Germinal center (tissue), 1 donor: ENCODE results near the gene PAX5.
"Not testable (repeated sequence)": the region's sequence is repeated elsewhere in the genome, so short reads cannot be mapped to it uniquely, and the experiment has no call there.

ENCODE experiments used
- DNase-seq: peaks from one replicate; pipeline ENCODE4 v3.0.0; 2012; ENCODE audit warnings: mixed read lengths, low spot score

PAX5 gene

DNA sequence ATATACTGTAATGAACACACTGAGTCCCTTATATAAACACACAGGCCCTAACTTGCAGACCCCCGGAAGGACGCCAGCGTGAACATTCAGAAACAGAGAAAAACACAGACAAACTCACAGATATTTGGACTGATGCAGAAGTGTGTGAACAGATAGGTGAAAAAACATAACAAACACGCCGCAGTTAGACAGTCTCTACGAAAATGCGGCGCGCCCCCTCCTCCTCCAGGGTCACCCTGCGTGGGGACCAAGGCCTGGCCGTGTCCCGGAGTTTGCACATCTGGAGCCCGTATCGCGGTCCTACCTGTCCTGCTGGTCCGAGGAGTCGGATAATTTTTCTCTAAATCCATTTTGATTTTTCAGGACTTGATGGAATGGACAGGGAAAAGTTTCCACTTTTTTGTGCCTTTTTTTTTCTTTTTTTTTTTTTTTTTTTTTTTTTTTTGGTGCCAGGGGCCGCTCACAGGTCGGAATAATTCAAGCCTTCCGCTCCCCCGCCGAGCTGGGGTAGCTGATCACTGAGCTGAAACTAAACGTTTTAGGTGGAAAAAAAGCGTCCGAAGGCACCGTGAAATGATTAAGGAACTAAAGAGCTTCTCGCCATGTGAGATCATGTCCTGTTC, at the start of gene PAX5:
Gene PAX5, minus strand, starts transcription at position 587 of the 623 bp plus-strand sequence. Its CDS starts 237 bp downstream, at position 350.
- no peak for DNase-seq

GRCh38 chr9:37083654-37084053, 49.6 kb upstream of the PAX5 start:
- DNase-seq = no peak

- DNase-seq = no peak
Observed at GRCh38 chr9:37082214-37082765, 48.2 kb upstream of the PAX5 start.

DNA sequence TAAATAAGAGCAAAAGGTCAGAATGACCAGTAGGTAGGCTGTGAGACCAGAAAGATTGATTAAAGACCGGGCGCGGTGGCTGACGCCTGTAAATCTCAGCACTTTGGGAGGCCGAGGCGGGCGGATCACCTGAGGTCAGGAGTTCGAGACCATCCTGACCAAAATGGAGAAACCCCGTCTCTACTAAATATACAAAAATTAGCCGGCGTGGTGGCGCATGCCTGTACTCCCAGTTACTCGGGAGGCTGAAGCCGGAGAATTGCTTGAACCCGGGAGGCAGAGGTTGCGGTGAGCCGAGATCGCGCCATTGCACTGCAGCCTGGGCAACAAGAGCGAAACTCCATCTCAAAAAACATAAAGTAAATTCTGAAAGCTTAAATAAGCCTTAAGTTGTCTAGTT, 47.4 kb upstream of the PAX5 start:
- not testable (repeated sequence) for DNase-seq

GRCh38 chr9:37080165-37080628, 46.1 kb upstream of the PAX5 start:
- DNase-seq = not testable (repeated sequence)

- DNase-seq = peak; percentile 94
Observed at GRCh38 chr9:37079370-37080164, 45.5 kb upstream of the PAX5 start.

DNA sequence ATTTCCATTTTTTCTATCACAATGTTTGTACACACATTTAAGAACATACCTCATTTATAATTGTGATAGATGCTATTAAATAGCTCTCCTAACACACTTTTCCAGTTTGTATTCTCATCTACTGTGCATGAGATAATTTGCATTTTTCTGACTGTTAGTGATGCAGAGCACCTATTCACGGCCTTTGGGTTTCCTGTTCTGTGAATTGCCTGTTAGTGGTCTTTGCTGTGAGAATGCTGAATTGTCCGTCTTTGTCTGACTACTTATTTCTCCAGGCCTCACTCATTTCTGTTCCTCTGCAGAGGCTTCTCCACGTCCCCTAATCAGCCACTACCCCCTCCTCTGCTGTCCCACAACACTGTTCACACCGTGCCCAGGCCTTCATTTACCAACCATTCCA, 40.7 kb upstream of the PAX5 start:
- DNase-seq = not testable (repeated sequence)

DNA sequence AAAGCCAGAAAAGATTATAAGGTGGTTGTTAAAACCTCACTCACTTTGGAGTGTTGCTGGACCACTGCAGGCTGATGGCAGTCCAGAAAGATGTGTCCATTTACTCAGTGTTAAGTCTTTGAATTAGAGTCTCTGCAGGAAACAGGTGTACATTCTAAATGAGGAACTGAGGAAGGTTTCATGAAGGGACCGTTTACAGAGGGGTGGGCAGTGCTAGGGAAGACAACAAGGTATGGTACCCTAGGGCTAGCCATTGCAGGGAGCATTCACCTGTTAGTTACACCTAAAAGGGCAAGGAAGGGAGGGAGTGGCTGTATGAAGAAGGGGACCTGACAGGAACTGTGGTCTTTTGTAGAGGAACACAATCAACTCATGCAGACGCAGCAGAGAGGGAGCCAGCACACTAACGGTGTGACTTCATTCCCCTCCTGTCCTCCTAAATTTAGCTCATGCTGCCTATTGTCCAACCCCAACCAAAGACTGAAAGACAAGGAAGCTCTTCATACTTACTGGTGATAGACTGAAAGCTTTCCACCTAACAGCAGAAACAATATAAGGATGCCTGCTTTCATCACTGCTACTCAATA, 32.2 kb upstream of the PAX5 start:
- peak; percentile 55 for DNase-seq

DNA sequence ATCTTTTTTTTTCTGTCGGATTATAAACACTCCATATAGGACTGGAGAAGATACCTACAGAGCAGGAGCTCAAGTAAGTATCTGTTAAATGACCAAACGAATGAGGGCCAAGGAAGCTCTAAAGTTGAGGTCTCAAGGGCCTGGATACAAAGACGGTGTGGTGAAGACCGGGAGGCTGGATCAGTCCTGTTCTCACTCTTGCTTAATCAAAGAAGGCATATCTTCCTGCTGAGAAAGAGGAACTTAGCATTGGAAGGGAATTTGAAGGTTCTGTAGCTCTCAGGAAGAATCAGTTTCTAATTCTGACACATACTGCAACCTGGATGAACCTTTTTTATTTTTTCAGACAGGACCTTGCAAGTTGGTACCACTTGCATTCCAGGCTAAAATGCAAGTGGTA, 28.3 kb upstream of the PAX5 start:
- DNase-seq = no peak

DNA sequence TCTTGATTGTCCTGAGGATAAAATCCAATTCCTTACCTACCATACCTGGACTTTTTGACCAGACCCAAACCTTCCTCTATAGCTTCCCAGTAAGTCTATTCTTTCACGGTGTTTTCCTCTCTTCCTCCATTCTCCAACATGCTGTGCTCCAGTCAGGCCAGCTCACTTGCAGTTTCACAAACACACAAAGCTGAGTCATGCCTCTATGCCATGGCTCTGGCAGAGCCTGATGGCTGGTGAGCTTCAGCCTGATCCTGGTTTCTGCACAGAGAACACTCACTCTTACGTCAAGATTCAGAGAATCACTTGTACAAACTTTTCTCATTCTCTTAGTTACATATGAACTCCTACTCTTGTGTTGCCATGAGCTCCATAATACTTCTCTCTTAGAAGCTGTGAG, 27.7 kb upstream of the PAX5 start:
- no peak for DNase-seq

- DNase-seq = no peak
Observed at GRCh38 chr9:37060833-37061232, 26.8 kb upstream of the PAX5 start.

- DNase-seq = no peak
Observed at GRCh38 chr9:37056046-37056920, 22.2 kb upstream of the PAX5 start.

GRCh38 chr9:37054363-37054720, 20.3 kb upstream of the PAX5 start:
- not testable (repeated sequence) for DNase-seq

DNA sequence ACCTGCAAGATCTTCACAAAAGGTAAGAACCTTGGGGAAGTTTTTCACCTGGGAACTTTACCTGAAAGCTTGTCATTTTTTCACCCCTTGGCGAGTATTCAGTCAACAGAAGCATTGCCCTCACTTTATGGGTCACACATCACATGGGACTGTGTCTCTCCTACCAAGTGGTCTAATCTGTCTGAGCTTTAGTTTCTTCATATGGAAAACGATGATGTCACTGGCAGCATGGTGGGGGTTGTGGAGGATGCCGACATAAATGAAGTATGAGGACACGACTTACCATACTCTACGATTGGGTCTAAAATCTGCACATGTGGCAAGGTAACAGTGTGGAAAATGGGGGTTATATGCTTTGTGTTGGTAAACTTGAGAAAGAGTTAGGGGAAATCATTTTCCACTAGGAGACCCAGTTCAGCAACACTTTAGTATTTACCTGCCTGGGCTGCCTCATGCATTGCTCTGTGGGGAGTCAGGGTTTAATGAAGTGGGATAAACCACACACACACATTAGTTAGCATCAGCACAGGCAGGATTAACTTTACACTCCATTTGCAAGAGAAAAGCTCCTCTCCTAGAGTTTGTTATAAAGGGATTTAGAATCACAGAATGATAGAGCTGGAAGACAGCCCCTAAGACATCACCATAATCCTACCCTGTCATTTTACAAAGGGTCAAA, 19.8 kb upstream of the PAX5 start:
- DNase-seq = no peak

- no peak for DNase-seq
Observed at GRCh38 chr9:37046683-37047082, 12.6 kb upstream of the PAX5 start.

DNA sequence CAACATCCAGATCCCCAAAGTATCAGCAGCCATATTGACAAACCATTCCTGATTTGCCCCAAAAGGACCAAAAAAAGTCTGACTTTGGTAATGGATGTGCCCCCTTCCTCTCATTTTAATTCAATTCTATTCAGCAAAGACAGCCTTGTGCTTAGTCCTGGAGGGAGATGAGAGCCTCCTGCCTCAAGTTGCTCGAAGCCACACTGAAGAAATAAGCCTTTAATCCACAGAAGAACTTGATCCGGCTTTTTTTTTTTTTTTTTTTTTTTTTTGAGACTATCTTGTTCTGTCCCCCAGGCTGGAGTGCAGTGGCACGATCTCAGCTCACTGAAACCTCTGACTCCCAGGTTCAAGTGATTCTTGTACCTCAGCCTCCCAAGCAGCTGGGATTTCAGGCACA, 8.4 kb upstream of the PAX5 start:
- no peak for DNase-seq

DNA sequence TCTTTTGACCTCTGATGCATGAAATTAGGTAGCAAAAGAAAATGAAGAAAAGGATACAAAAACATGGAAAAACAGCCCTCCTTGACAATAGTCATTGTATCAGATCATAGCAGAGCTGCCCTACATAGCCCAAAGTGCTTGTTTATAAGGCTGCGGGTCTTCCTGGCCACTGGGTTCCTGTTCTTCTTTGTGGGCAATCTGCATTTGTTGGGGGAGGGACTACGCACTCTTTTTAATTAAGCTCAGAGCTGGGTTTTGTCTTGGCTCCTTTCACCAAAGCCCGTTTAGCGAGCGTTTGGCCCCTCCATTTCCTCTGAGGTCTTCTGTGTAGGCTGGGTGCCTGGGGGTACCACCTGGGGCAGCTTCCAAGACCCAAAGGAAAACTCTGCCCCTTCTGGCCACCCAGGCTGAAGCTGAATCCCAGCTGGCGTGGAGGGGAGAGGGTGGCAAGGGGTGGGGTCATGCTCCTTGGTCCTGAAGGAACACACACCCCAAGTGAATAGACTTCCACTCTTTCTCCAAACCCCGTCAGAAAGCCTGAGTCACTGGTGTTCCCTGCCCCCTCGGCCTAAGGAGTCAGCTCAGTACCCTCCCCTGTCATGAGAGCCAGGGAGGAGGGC, 6.5 kb upstream of the PAX5 start:
- no peak for DNase-seq

DNA sequence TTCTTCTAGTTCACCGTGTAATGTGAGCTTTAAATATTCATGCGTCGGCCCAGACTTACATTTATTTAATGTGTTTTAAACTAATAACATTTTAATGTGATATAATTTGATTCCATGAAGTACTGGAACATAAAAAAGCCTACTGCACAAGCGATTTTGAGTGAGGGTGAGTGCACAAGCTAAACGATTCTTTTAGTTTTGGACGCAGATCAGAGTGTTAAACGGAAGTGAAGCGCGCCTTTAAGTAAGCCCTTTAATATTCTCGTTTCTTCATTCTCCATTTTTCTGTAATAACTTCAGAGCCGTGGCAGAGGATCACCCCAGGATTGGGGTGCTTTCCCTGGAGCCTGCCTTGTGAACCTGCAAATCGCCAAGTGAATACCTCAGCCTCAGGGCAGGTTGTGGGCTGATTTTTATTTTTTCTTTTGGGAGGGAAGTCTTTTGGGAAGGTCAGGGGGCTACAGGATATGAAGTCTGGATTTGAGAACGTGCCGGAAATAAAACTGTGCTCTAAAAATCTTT, 4.9 kb upstream of the PAX5 start:
- DNase-seq = no peak

DNA sequence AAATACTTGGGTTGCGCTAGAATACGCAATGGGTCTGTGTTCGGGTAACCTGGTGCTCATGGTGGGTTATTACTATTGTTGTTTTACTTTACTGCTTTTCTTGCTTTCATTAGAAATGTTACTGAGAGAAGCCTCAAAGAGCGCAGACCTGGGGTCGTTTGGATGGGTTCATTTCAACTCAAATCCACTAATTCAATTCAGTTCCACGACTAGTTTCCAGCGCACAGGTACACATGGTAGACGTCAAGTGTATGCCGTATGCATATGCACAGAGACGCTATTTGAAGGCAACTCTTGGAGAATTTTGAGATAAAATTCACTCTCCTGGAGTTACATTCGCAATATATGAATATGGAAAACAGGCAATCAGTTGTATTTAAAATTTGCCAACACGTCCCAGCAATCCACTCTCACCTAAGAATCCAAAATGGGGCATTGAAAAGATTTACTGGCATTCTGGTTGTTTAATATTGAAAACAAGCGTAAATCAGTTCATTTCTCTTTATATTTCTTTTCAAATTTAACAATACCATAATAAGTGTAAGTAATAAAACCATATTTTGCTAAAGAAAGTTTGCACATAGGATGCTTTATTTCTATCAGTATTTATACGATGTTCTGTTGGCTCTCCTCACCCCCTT, 4.4 kb upstream of the PAX5 start:
- no peak for DNase-seq
